Thyroid gland (tissue), 4 donors: ENCODE results near the gene ANTXR1. TPM values are rescaled to one million over a fixed set of nuclear protein-coding genes. Genes with fewer than 3 reads are reported as not detected.

ENCODE experiments used
- DNase-seq, 2 donors: peaks; one replicate each; pipeline ENCODE4 v3.0.0-alpha.2; 2019
- H3K27ac ChIP-seq, 3 donors: fragments of 200-600 bp; sonication (generic); 1 replicate in 2 of 3; 2 replicates in 1 of 3; pipeline ENCODE4 v1.5.1; 2016 to 2019; ENCODE audit warnings: mild to moderate bottlenecking in 1 of 3, moderate library complexity in 1 of 3
- H3K27me3 ChIP-seq: fragments of 200-600 bp; sonication (generic); one replicate; pipeline ENCODE4 v1.5.1; 2019
- H3K36me3 ChIP-seq, 2 donors: fragments of 200-600 bp; sonication (generic); one replicate each; pipeline ENCODE4 v1.5.1; 2016 to 2019
- H3K4me1 ChIP-seq, 2 donors: fragments of 200-600 bp; sonication (generic); one replicate each; pipeline ENCODE4 v1.5.1; 2017 to 2019
- H3K4me3 ChIP-seq, 3 donors: fragments of 200-600 bp; sonication (generic); replicated peaks in 1 of 3; 1 replicate in 2 of 3; 2 replicates in 1 of 3; pipeline ENCODE4 v1.5.1; 2016; ENCODE audit warnings: mild to moderate bottlenecking in 1 of 3
- H3K9me3 ChIP-seq: fragments of 200-600 bp; sonication (generic); one replicate; pipeline ENCODE4 v1.5.1; 2017
- POLR2A ChIP-seq, 2 donors: fragments of 450-650 bp; IDR thresholded peaks; one replicate each; pipeline ENCODE4 v1.6.1; 2017; ENCODE audit warnings: antibody characterized with exemption in 2 of 2, mild to moderate bottlenecking in 2 of 2, moderate library complexity in 1 of 2
- WGBS, 2 donors: methylation state at CpG; one replicate each; pipeline ENCODE4 v1.1.5; 2017; 5-methylcytosine and 5-hydroxymethylcytosine counted together
- intact Hi-C: fragments of 100-400 bp; cut with DNase I; formaldehyde crosslinking; loops from one replicate; pipeline ENCODE4 v1.15.1; 2023
- total RNA-seq, 4 donors: library from RNA; depleted of rRNA; stranded (reverse); fragments of >200 nt; gene quantifications; one replicate each; pipeline ENCODE4 v1.2.3, GENCODE V29; 2016
- TF ChIP-seq, protein P1 (sequence below), 6 experiments: fragments of 200-600 bp in 3 of 6; fragments of 450-650 bp in 3 of 6; sonication (generic) in 3 of 6; IDR thresholded peaks; one replicate each; pipeline ENCODE4 v1.5.1; 2016 to 2019; ENCODE audit warnings: antibody characterized with exemption in 6 of 6, mild to moderate bottlenecking in 2 of 6, inconsistent platforms in 1 of 6, moderate library complexity in 1 of 6

The ANTXR1 gene
- total RNA-seq, 4 donors from 2014 or later = 56.4 to 103 (median 79.3) TPM

DNA sequence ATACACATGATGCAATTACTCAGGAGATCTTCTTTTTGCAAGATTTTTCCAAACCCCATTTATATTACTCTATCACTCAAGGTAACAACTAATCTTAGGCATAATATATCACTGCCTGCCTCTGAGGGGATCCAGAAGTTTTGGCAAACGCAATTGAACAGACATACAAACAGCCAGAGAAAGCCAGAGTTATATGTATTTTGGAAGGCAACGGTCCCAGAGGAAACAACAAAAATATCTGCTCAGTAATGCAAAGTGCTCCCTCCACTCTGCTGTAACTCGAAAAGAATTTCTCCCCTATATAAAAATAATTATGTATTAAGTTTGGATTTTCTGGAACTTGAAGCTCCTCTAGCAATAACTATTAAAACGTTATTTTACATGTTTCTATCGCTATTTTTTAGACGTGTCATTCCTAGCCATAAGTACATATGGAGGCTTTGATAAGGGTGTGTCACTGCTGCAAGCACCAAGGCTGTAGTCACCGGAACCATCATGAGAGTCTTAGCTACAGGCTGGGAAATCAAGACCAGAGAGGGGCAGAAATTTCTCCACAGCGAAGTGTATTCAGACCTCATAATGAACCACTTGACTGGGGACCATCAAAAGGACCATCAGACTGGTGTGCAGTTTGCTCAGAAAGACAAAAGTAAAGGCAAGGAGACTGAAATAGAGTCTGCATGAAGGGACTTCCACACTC lies 42.3 kb upstream of the ANTXR1 start:
- no peaks in the 10 kb centered on the region for H3K36me3 ChIP-seq
- H3K9me3 ChIP-seq = no peaks in the 10 kb centered on the region
- intact Hi-C loops = no loop called here
- no peaks in the 10 kb centered on the region for H3K27me3 ChIP-seq
- TF ChIP-seq POLR2A (IDR thresholded peaks at IDR 0.05) = no peak
- TF ChIP-seq, protein P1, sequence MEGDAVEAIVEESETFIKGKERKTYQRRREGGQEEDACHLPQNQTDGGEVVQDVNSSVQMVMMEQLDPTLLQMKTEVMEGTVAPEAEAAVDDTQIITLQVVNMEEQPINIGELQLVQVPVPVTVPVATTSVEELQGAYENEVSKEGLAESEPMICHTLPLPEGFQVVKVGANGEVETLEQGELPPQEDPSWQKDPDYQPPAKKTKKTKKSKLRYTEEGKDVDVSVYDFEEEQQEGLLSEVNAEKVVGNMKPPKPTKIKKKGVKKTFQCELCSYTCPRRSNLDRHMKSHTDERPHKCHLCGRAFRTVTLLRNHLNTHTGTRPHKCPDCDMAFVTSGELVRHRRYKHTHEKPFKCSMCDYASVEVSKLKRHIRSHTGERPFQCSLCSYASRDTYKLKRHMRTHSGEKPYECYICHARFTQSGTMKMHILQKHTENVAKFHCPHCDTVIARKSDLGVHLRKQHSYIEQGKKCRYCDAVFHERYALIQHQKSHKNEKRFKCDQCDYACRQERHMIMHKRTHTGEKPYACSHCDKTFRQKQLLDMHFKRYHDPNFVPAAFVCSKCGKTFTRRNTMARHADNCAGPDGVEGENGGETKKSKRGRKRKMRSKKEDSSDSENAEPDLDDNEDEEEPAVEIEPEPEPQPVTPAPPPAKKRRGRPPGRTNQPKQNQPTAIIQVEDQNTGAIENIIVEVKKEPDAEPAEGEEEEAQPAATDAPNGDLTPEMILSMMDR (IDR thresholded peaks at IDR 0.05) = no peak
- WGBS, 2 donors = 81 to 83% methylated on average over 8 of the region's 8 CpGs
- H3K4me1 ChIP-seq = no peaks in the 10 kb centered on the region
- DNase-seq = no peak
- no peak overlapping the region for H3K4me3 ChIP-seq
- no peak overlapping the region for H3K27ac ChIP-seq

DNA sequence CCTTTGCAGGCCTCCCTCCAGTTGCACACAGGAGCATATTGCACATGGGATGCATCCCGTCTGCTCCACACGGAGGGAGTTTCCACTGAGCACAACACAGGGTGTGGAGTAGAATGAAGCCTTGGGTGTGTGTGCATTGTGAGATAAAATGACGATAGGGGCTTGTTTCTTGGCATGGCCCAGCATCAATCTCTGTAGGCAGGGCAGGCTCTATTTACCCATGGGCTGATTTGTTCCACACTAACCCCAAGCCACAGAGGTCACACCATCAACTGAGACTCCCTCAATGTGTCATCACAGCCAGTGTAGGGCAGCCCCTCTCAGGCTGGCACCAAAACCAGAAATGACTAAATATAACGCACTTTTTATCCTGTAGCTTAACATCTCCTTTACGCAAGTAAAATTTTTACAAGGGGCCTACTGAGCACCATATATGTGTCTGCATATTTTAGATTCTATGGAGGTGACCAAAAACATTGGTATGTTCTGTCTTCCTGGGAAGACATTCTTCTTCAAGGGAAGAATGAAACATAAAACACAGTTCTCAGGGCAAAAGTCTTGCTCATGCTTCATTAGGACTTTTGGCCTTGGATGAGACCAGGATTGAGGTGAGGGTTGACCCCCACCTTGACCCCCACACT lies 41.3 kb upstream of the ANTXR1 start:
- Histone ChIP-seq H3K27me3 (no peaks in the 10 kb centered on the region), H3K27ac (no peak overlapping the region), H3K4me3 (no peak overlapping the region), H3K36me3 (no peaks in the 10 kb centered on the region), H3K9me3 (no peaks in the 10 kb centered on the region), H3K4me1 (no peaks in the 10 kb centered on the region)
- intact Hi-C loops = no loop called here
- no peak for TF ChIP-seq POLR2A (IDR thresholded peaks at IDR 0.05)
- TF ChIP-seq, protein P1 (IDR thresholded peaks at IDR 0.05) = no peak
- no peak for DNase-seq
- 82 to 84% methylated on average over 5 of the region's 5 CpGs for WGBS, 2 donors

DNA sequence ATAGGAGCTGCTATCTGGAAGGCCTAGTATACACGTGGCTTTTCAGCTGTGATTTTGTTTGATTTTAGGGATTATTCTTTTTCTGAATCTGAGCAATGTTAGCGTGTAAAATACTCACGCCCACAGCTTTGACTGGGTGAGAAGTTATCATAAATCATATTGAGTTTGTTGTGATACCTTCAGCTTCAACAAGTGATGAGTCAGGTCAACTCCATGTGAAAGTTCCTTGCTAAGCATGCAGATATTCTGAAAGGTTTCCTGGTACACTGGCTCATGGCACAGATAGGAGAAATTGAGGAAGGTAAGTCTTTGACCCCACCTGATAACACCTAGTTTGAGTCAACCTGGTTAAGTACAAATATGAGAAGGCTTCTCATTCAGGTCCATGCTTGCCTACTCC lies 38.7 kb upstream of the ANTXR1 start, which contains the start of gene GKN1:
Gene GKN1 (plus strand): TSS at position 386 of the 400 bp plus-strand sequence. CDS start 42 bp downstream, outside the sequence.
- Histone ChIP-seq H3K27me3 (no peaks in the 10 kb centered on the region), H3K36me3 (no peaks in the 10 kb centered on the region), H3K4me1 (no peaks in the 10 kb centered on the region), H3K27ac (no peak within 1 kb of the TSS), H3K4me3 (no peak within 1 kb of the TSS), H3K9me3 (no peaks in the 10 kb centered on the region)
- no peak for TF ChIP-seq POLR2A (IDR thresholded peaks at IDR 0.05)
- TF ChIP-seq, protein P1 (IDR thresholded peaks at IDR 0.05) = no peak
- no peak for DNase-seq
- intact Hi-C loops = no loop called here
- WGBS, 2 donors = 59 to 62% methylated on average over 3 of the region's 3 CpGs

DNA sequence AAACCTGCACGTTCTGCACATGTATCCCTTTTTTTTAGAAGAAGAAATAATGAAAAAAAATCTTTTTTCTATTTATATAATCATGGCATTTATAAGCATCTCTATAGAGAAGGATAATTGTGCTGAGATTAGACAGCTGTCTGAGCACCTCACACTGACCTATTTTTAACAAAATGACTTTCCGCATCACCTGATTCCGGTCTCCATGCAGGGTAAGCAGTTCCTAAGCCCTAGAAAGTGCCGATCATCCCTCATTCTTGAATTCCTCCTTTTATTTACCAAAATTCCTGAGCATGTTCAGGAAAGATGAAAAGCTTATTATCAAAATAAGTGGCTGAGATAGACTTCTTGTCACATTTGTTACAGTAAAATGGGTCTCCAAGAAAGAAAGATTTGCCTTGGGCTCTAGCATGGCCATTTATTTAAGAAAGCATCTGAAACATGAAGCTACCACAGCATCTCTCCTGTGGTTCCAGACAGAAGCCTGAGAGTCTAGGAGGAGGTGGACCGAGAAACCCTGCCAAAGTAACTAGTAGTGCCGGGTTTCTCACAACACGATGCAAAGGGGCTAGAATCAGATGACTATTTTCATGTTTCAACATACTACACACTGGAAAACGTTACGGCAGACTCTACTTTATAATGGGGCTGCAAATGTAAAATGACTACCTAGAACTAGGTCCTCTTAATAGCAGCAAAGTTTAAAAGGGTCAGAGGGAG lies 37.9 kb upstream of the ANTXR1 start:
- Histone ChIP-seq H3K4me3 (no peak overlapping the region), H3K27ac (no peak overlapping the region), H3K9me3 (no peaks in the 10 kb centered on the region), H3K4me1 (no peaks in the 10 kb centered on the region), H3K36me3 (no peaks in the 10 kb centered on the region), H3K27me3 (no peaks in the 10 kb centered on the region)
- TF ChIP-seq POLR2A (IDR thresholded peaks at IDR 0.05) = no peak
- TF ChIP-seq, protein P1 (IDR thresholded peaks at IDR 0.05) = no peak
- intact Hi-C loops = no loop called here
- WGBS, 2 donors = 65 to 70% methylated on average over 9 of the region's 9 CpGs
- DNase-seq = no peak
